ENCODE results near the gene VWA2.

The VWA2 gene

DNA sequence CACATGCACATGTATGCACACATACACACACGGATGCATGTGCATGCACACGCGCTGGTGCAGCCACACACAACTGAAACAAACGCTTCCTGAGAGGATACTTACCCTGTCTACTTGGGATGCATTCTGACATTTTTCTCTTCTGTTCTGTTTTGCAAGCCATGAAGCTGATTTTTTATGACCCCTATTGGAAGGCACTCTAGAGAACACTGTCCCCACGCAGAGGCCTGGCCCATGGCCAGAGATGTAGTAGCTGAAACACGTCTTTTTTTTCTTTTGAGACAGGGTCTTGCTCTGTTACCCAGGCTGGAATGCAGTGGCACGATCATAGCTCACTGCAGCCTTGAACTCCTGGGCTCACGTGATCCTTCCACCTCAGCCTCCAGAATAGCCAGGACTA, 47.9 kb downstream of the VWA2 start:
- TF ChIP-seq, protein P1, sequence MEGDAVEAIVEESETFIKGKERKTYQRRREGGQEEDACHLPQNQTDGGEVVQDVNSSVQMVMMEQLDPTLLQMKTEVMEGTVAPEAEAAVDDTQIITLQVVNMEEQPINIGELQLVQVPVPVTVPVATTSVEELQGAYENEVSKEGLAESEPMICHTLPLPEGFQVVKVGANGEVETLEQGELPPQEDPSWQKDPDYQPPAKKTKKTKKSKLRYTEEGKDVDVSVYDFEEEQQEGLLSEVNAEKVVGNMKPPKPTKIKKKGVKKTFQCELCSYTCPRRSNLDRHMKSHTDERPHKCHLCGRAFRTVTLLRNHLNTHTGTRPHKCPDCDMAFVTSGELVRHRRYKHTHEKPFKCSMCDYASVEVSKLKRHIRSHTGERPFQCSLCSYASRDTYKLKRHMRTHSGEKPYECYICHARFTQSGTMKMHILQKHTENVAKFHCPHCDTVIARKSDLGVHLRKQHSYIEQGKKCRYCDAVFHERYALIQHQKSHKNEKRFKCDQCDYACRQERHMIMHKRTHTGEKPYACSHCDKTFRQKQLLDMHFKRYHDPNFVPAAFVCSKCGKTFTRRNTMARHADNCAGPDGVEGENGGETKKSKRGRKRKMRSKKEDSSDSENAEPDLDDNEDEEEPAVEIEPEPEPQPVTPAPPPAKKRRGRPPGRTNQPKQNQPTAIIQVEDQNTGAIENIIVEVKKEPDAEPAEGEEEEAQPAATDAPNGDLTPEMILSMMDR (IDR thresholded peaks at IDR 0.05; ENCODE audit: low read depth, low read length, missing control alignments) = no peak
- no peak for DNase-seq (ENCODE audit: extremely low read depth, low read depth)
- H3K4me3 ChIP-seq (replicated peaks; ENCODE audit: low read depth, low read length) = no peak overlapping the region

GRCh38 chr10:114288424-114289095, 49.5 kb downstream of the VWA2 start:
- no peak for DNase-seq (ENCODE audit: extremely low read depth, low read depth)
- no peak overlapping the region for H3K4me3 ChIP-seq (replicated peaks; ENCODE audit: low read depth, low read length)
- TF ChIP-seq, protein P1 (IDR thresholded peaks at IDR 0.05; ENCODE audit: low read depth, low read length, missing control alignments) = no peak

DNA sequence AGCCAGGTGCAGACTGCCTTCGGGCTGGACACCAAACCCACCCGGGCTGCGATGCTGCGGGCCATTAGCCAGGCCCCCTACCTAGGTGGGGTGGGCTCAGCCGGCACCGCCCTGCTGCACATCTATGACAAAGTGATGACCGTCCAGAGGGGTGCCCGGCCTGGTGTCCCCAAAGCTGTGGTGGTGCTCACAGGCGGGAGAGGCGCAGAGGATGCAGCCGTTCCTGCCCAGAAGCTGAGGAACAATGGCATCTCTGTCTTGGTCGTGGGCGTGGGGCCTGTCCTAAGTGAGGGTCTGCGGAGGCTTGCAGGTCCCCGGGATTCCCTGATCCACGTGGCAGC, 50.0 kb downstream of the VWA2 start:
- TF ChIP-seq, protein P1 (IDR thresholded peaks at IDR 0.05; ENCODE audit: low read depth, low read length, missing control alignments) = no peak
- no peak for DNase-seq (ENCODE audit: extremely low read depth, low read depth)
- H3K4me3 ChIP-seq (replicated peaks; ENCODE audit: low read depth, low read length) = no peak overlapping the region

DNA sequence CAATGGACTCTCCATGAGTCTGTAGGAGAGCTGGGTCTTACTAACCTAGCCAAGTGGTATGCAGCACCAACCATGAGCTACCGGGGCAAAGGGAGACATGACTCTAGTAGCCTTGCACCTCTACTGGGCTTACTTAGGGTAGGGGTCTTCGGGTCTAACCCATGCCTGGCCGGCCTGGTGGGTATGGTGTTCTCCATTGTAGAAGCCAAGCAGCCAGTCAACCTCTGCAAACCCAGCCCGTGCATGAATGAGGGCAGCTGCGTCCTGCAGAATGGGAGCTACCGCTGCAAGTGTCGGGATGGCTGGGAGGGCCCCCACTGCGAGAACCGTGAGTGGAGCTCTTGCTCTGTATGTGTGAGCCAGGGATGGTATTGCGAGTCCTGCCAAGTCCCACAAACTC, 51.0 kb downstream of the VWA2 start:
- no peak for DNase-seq (ENCODE audit: extremely low read depth, low read depth)
- H3K4me3 ChIP-seq (replicated peaks; ENCODE audit: low read depth, low read length) = no peak overlapping the region
- TF ChIP-seq, protein P1 (IDR thresholded peaks at IDR 0.05; ENCODE audit: low read depth, low read length, missing control alignments) = no peak

DNA sequence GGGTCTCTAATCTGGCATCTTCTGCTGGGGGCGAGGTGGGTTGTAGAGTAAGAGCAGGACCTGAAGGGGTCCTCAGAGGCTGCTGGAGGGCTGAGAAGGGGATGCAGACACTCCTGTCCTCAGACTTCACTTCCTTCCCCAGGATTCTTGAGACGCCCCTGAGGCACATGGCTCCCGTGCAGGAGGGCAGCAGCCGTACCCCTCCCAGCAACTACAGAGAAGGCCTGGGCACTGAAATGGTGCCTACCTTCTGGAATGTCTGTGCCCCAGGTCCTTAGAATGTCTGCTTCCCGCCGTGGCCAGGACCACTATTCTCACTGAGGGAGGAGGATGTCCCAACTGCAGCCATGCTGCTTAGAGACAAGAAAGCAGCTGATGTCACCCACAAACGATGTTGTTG, 52.0 kb downstream of the VWA2 start:
- TF ChIP-seq, protein P1 (IDR thresholded peaks at IDR 0.05; ENCODE audit: low read depth, low read length, missing control alignments) = no peak
- no peak overlapping the region for H3K4me3 ChIP-seq (replicated peaks; ENCODE audit: low read depth, low read length)
- no peak for DNase-seq (ENCODE audit: extremely low read depth, low read depth)

- TF ChIP-seq, protein P1 (IDR thresholded peaks at IDR 0.05; ENCODE audit: low read depth, low read length, missing control alignments) = no peak
- DNase-seq (ENCODE audit: extremely low read depth, low read depth) = no peak
- H3K4me3 ChIP-seq (replicated peaks; ENCODE audit: low read depth, low read length) = no peak overlapping the region
Observed at GRCh38 chr10:114291516-114291915, 52.5 kb downstream of the VWA2 start.

- no peak overlapping the region for H3K4me3 ChIP-seq (replicated peaks; ENCODE audit: low read depth, low read length)
- TF ChIP-seq, protein P1 (IDR thresholded peaks at IDR 0.05; ENCODE audit: low read depth, low read length, missing control alignments) = no peak
- DNase-seq (ENCODE audit: extremely low read depth, low read depth) = no peak
Observed at GRCh38 chr10:114293075-114293474, 54.0 kb downstream of the VWA2 start.
